Measurements from ENCODE around the gene RNASEH1. TPM values are rescaled to one million over a fixed set of nuclear protein-coding genes. Genes with fewer than 3 reads are reported as not detected.

The RNASEH1 gene
- total and polyA plus RNA-seq, 11 donors = 12.8 to 31.4 (median 20.0) TPM

DNA sequence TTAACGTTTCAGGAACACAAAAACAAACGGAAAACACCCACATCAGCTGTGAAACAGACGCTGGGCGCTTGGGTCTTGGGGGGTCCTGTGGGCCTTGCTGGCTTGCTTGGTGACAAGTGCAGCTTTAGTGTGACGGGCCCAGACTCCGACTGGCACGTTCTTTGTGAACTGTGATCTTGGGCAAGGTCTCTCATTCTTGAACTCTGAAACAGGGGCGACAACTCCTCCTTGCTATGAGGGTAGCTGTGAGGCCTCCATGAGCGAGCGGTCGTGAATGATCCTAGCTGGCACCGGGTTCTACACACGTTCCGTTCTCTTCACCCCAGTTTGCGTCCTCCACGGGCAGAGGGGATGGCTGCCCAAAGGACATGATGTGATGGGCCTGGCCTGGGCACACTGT is 28.1 kb upstream of the RNASEH1 start:
- ATAC-seq = no peak
- no peak for DNase-seq
- Histone ChIP-seq H3K4me1 (peaks cover 0 to 20% (median 13%) of the 10 kb centered on the region in 12 donors), H3K27ac (peak overlapping the region; percentile 54 to 89 (median 80)), H3K27me3 (no peaks in the 10 kb centered on the region), H3K9me3 (no peaks in the 10 kb centered on the region), H3K36me3 (peaks cover 0 to 35% (median 18%) of the 10 kb centered on the region in 9 donors), H3K4me3 (peak overlapping the region in 3 of 12 donors; percentile 11 to 36 (median 27))
- TF ChIP-seq, protein P1, sequence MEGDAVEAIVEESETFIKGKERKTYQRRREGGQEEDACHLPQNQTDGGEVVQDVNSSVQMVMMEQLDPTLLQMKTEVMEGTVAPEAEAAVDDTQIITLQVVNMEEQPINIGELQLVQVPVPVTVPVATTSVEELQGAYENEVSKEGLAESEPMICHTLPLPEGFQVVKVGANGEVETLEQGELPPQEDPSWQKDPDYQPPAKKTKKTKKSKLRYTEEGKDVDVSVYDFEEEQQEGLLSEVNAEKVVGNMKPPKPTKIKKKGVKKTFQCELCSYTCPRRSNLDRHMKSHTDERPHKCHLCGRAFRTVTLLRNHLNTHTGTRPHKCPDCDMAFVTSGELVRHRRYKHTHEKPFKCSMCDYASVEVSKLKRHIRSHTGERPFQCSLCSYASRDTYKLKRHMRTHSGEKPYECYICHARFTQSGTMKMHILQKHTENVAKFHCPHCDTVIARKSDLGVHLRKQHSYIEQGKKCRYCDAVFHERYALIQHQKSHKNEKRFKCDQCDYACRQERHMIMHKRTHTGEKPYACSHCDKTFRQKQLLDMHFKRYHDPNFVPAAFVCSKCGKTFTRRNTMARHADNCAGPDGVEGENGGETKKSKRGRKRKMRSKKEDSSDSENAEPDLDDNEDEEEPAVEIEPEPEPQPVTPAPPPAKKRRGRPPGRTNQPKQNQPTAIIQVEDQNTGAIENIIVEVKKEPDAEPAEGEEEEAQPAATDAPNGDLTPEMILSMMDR (IDR thresholded peaks at IDR 0.05) = no peak
- no peak for TF ChIP-seq POLR2A (IDR thresholded peaks at IDR 0.05)
- intact Hi-C loops (cut with DNase I) = no loop called here
- 82 to 88% (median 83%) methylated on average over 15 to 16 of the region's 16 CpGs for WGBS, 4 donors

DNA sequence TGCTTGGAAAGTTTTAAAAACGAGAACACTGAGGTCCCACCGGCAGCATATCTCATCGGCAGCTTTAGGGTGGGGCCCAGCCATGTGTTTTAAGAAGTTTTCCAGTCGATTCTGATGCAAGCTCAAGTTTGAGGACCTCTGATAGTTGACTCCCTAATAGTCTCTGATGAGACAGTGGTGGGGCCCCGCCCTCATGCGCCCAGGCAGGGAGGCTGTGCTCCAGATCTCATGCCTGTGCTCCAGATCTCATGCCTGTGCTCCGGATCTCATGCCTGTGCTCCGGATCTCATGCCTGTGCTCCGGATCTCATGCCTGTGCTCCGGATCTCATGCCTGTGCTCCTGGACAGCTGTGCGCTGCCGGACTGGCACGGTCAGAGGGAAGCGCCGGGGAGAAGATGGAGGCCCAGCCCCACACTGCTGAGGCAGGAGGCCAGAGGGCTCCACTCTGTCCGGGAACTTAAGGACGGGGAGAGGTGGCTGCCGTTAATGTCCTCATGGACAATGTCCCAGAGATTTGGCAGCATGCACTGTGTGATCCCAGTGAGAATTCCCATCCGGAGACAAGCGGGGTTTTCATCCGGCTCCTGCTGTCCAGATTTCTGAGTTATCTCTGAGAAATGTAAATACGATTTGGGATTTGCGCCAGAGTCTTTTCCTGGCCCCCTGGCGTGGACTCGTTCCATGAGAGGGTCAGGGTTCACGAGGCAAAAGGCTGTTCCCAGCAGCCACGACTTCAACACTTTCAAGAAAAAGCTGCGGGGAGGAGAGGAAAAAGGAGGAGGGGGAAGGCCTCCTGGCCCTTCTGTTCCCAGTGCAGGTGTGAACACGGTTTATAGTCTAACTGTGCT is 27.4 kb upstream of the RNASEH1 start:
- intact Hi-C loops (cut with DNase I) = no loop called here

DNA sequence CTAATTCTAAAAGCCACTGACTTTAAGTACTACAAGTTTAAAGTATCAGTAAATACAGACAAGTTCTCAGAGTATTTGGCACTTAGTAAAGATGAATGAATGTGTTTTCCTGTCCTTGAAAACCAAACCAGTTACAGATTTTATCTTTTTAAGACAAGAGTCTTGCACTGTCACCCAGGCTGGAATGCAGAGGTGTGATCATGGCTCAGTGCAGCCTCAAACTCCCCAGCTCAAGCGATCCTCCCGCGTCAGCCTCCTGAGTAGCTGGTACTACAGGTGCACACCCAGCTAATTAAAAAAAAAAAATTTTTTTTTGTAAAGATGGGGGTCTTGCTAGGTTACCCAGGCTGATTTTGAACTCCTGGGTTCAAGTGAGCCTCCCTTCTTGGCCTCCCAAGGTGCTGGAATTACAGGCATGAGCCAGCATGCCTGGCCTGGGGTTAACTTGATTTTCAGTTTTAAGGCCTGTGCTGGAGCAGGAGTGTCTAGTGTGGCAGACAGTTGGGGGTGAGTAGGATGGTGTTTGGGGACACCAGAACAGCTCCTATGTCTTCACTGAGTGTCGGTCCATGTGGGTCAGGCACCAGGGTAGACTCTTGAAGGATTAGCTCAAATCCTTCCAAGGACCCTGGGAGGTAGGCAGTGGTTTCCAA is 26.6 kb upstream of the RNASEH1 start:
- no peaks in the 10 kb centered on the region for H3K9me3 ChIP-seq
- TF ChIP-seq POLR2A (IDR thresholded peaks at IDR 0.05) = no peak
- TF ChIP-seq, protein P1 (IDR thresholded peaks at IDR 0.05) = no peak
- H3K27ac ChIP-seq = peak overlapping the region; percentile 54 to 89 (median 80)
- peak overlapping the region in 7 of 12 donors; percentile 12 to 36 (median 25) for H3K4me3 ChIP-seq
- ATAC-seq (peak in 2 of 4 donors; percentile 3 to 22), DNase-seq (no peak)
- H3K36me3 ChIP-seq = peaks cover 0 to 50% (median 33%) of the 10 kb centered on the region in 9 donors
- intact Hi-C loops (cut with DNase I) = no loop called here
- peaks cover 0 to 20% (median 13%) of the 10 kb centered on the region in 12 donors for H3K4me1 ChIP-seq
- 43 to 80% (median 71%) methylated on average over 4 of the region's 4 CpGs for WGBS, 4 donors
- H3K27me3 ChIP-seq = no peaks in the 10 kb centered on the region

More for the DNA sequence above, 27.4 kb upstream of the RNASEH1 start:
- TF ChIP-seq, protein P1 (IDR thresholded peaks at IDR 0.05) = no peak
- TF ChIP-seq POLR2A (IDR thresholded peaks at IDR 0.05) = no peak
- peak overlapping the region; percentile 54 to 89 (median 80) for H3K27ac ChIP-seq
- H3K36me3 ChIP-seq = peaks cover 0 to 42% (median 25%) of the 10 kb centered on the region in 9 donors
- DNase-seq (peak; percentile 71 to 80 (median 75)), ATAC-seq (peak; percentile 82 to 93 (median 86))
- 37 to 55% (median 45%) methylated on average over 23 to 29 of the region's 29 CpGs for WGBS, 4 donors
- no peaks in the 10 kb centered on the region for H3K9me3 ChIP-seq
- peak overlapping the region in 8 of 12 donors; percentile 11 to 36 (median 24) for H3K4me3 ChIP-seq
- H3K4me1 ChIP-seq = peaks cover 0 to 20% (median 13%) of the 10 kb centered on the region in 12 donors
- H3K27me3 ChIP-seq = no peaks in the 10 kb centered on the region

DNA sequence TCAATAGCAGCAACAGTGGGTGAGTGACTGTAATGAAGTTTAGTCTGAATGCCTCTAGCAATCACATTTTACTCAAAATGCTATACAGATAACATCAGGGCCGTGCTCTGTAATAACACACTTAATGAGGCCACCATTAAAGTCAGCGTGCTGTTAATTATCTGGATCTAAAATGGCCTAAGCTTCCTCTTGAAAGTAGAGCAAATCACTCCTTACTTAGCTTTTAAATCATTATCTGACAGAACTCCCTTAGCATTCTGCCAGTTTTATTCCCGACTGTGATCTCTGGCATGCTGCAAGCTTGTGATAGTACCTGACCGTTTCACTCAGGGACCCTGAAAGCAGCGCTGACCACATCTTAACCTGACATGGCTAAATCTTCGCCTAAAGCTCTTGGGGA is 25.9 kb upstream of the RNASEH1 start:
- peaks cover 0 to 57% (median 39%) of the 10 kb centered on the region in 9 donors for H3K36me3 ChIP-seq
- intact Hi-C loops (cut with DNase I) = no loop called here

More for the DNA sequence above, 25.9 kb upstream of the RNASEH1 start:
- H3K4me1 ChIP-seq = peaks cover 0 to 25% (median 15%) of the 10 kb centered on the region in 12 donors
- TF ChIP-seq POLR2A (IDR thresholded peaks at IDR 0.05) = no peak
- TF ChIP-seq, protein P1 (IDR thresholded peaks at IDR 0.05) = no peak
- whole genome bisulfite sequencing, 4 donors = 76 to 86% (median 76%) methylated on average over 6 of the region's 6 CpGs
- no peaks in the 10 kb centered on the region for H3K9me3 ChIP-seq
- H3K4me3 ChIP-seq = no peak overlapping the region
- no peaks in the 10 kb centered on the region for H3K27me3 ChIP-seq
- ATAC-seq = no peak
- DNase-seq = no peak
- peak overlapping the region in 11 of 12 donors; percentile 11 to 89 (median 80) for H3K27ac ChIP-seq
